HG03175 (cell line): ENCODE data around the gene KCNC3.
A peak's percentile ranks its signal among the peaks of the same experiment; 100 is the strongest.

Source experiments
- ATAC-seq: cut with Tn5 transposase; IDR thresholded peaks from one replicate; pipeline ENCODE4 v1.9.1; 2021; ENCODE audit warnings: mild to moderate bottlenecking, moderate library complexity; ENCODE audit not compliant: unreplicated experiment

Gene KCNC3

GRCh38 chr19:50329146-50329925 lies at the start of gene KCNC3:
KCNC3 (minus strand) TSS chr19:50329377; CDS start chr19:50329082, 295 bp downstream.
- peak; percentile 55 for ATAC-seq

GRCh38 chr19:50378863-50379236 lies 49.7 kb upstream of the KCNC3 start:
- no peak for ATAC-seq

- ATAC-seq: no peak
Observed at GRCh38 chr19:50378169-50378862, 49.1 kb upstream of the KCNC3 start.

- no peak for ATAC-seq
Observed at GRCh38 chr19:50377517-50377916, 48.3 kb upstream of the KCNC3 start.

- ATAC-seq: peak; percentile 16
Observed at GRCh38 chr19:50377051-50377461, 47.9 kb upstream of the KCNC3 start.

- peak; percentile 89 for ATAC-seq
Observed at GRCh38 chr19:50376166-50377050, 47.2 kb upstream of the KCNC3 start, which contains the start of gene NR1H2. NR1H2 (plus strand) TSS chr19:50376457; CDS start chr19:50377606, 1,149 bp downstream.

- no peak for ATAC-seq
Observed at GRCh38 chr19:50371914-50372475, 42.8 kb upstream of the KCNC3 start.

- peak; percentile 52 for ATAC-seq
Observed at GRCh38 chr19:50368649-50369570, 39.7 kb upstream of the KCNC3 start.

- ATAC-seq: no peak
Observed at GRCh38 chr19:50365434-50366306, 36.5 kb upstream of the KCNC3 start, which contains the start of gene NAPSA. NAPSA (minus strand) TSS chr19:50365639; CDS start chr19:50365621, 18 bp downstream.

GRCh38 chr19:50362656-50363424 lies 33.7 kb upstream of the KCNC3 start:
- no peak for ATAC-seq

- no peak for ATAC-seq
Observed at GRCh38 chr19:50362030-50362412, 32.8 kb upstream of the KCNC3 start.

- ATAC-seq: no peak
Observed at GRCh38 chr19:50361290-50362029, 32.3 kb upstream of the KCNC3 start.

- no peak for ATAC-seq
Observed at GRCh38 chr19:50359328-50359818, 30.2 kb upstream of the KCNC3 start.

GRCh38 chr19:50358483-50359327 lies 29.5 kb upstream of the KCNC3 start:
- ATAC-seq: no peak

GRCh38 chr19:50357178-50358100 lies 28.3 kb upstream of the KCNC3 start:
- ATAC-seq: peak; percentile 61
